H9 (cell line): ENCODE measurements around the gene LRP1-AS. TPM values are rescaled to one million over a fixed set of nuclear protein-coding genes. Genes with fewer than 3 reads are reported as not detected.

ENCODE experiments used
- DNase-seq: peaks from one replicate; pipeline ENCODE4 v3.0.0-alpha.2; 2017
- H2AFZ ChIP-seq: one replicate; pipeline ENCODE4 v1.6.1; 2013; ENCODE audit warnings: mild to moderate bottlenecking, low read length, control low read depth, moderate library complexity
- H2AK5ac ChIP-seq: 2 replicates; pipeline ENCODE4 v1.6.1; 2013; ENCODE audit warnings: low read length, control low read depth, mixed read lengths; ENCODE audit not compliant: insufficient read length
- H2BK120ac ChIP-seq: one replicate; pipeline ENCODE4 v1.6.1; 2013; ENCODE audit warnings: low read depth, mild to moderate bottlenecking, low read length, control low read depth, inconsistent platforms; ENCODE audit not compliant: poor library complexity, severe bottlenecking
- H2BK12ac ChIP-seq: 2 replicates; pipeline ENCODE4 v1.6.1; 2013; ENCODE audit warnings: low read length, control low read depth, mixed read lengths, low read depth; ENCODE audit not compliant: insufficient read length
- H2BK15ac ChIP-seq: 2 replicates; pipeline ENCODE4 v1.6.1; 2013; ENCODE audit warnings: low read depth, low read length, control low read depth
- H2BK20ac ChIP-seq: one replicate; pipeline ENCODE4 v1.6.1; 2013; ENCODE audit warnings: low read depth, mild to moderate bottlenecking, low read length, control low read depth, inconsistent platforms; ENCODE audit not compliant: poor library complexity, severe bottlenecking
- H2BK5ac ChIP-seq: 2 replicates; pipeline ENCODE4 v1.6.1; 2013; ENCODE audit warnings: low read length, control low read depth, mixed read lengths; ENCODE audit not compliant: insufficient read length
- H3K14ac ChIP-seq: 2 replicates; pipeline ENCODE4 v1.6.1; 2013; ENCODE audit warnings: low read length, control low read depth; ENCODE audit not compliant: insufficient read depth
- H3K18ac ChIP-seq: 2 replicates; pipeline ENCODE4 v1.6.1; 2013; ENCODE audit warnings: low read depth, mild to moderate bottlenecking, mixed read lengths, low read length, control low read depth; ENCODE audit not compliant: insufficient read length
- H3K23ac ChIP-seq: 2 replicates; pipeline ENCODE4 v1.6.1; 2013; ENCODE audit warnings: low read length, control low read depth, mixed read lengths, low read depth; ENCODE audit not compliant: insufficient read length
- H3K23me2 ChIP-seq: 2 replicates; pipeline ENCODE4 v1.6.1; 2013; ENCODE audit warnings: low read depth, mild to moderate bottlenecking, mixed read lengths, low read length, control low read depth; ENCODE audit not compliant: insufficient read length, poor library complexity, severe bottlenecking
- H3K27ac ChIP-seq: 2 replicates; pipeline ENCODE4 v1.5.1; 2013; ENCODE audit warnings: low read length, control low read depth, mixed read lengths, low read depth; ENCODE audit not compliant: insufficient read length
- H3K27me3 ChIP-seq: 2 replicates; pipeline ENCODE4 v1.6.1; 2013; ENCODE audit warnings: low read length, control low read depth, inconsistent platforms; ENCODE audit not compliant: insufficient read depth
- H3K4ac ChIP-seq: 2 replicates; pipeline ENCODE4 v1.6.1; 2013; ENCODE audit warnings: low read depth, mild to moderate bottlenecking, control low read depth, inconsistent platforms, low read length, moderate library complexity
- H3K4me1 ChIP-seq: 2 replicates; pipeline ENCODE4 v1.6.1; 2013; ENCODE audit warnings: low read length, control low read depth, inconsistent platforms; ENCODE audit not compliant: insufficient read depth
- H3K4me2 ChIP-seq: 2 replicates; pipeline ENCODE4 v1.6.1; 2013; ENCODE audit warnings: low read length, control low read depth, mixed read lengths; ENCODE audit not compliant: insufficient read length, insufficient read depth
- H3K56ac ChIP-seq: 2 replicates; pipeline ENCODE4 v1.6.1; 2013; ENCODE audit warnings: low read depth, mild to moderate bottlenecking, mixed read lengths, low read length, control low read depth; ENCODE audit not compliant: insufficient read length
- H3K79me1 ChIP-seq: 2 replicates; pipeline ENCODE4 v1.6.1; 2013; ENCODE audit warnings: low read depth, mild to moderate bottlenecking, moderate library complexity, low read length, control low read depth, inconsistent platforms; ENCODE audit not compliant: insufficient read depth, poor library complexity, severe bottlenecking
- H3K79me2 ChIP-seq: 2 replicates; pipeline ENCODE4 v1.6.1; 2013; ENCODE audit warnings: low read length, control low read depth, inconsistent platforms; ENCODE audit not compliant: insufficient read depth
- H3K9ac ChIP-seq: 2 replicates; pipeline ENCODE4 v1.6.1; 2013; ENCODE audit warnings: low read length, control low read depth, mixed read lengths; ENCODE audit not compliant: insufficient read length; ENCODE audit errors: extremely low read depth
- H3K9me3 ChIP-seq: one replicate; pipeline ENCODE4 v1.6.1; 2013; ENCODE audit warnings: low read depth, low read length, inconsistent platforms; ENCODE audit not compliant: control insufficient read depth
- H3T11ph ChIP-seq: one replicate; pipeline ENCODE4 v1.6.1; 2013; ENCODE audit warnings: mild to moderate bottlenecking, low read length, control low read depth, inconsistent platforms
- H4K20me1 ChIP-seq: one replicate; pipeline ENCODE4 v1.6.1; 2013; ENCODE audit not compliant: control insufficient read depth, insufficient read length, insufficient read depth
- H4K5ac ChIP-seq: 2 replicates; pipeline ENCODE4 v1.6.1; 2013; ENCODE audit warnings: low read depth, mild to moderate bottlenecking, mixed read lengths, low read length, control low read depth; ENCODE audit not compliant: insufficient read length
- H4K8ac ChIP-seq: replicated peaks from 2 replicates; pipeline ENCODE4 v1.6.1; 2013; ENCODE audit warnings: low read length, control low read depth, mixed read lengths, low read depth; ENCODE audit not compliant: insufficient read length
- H4K91ac ChIP-seq: 2 replicates; pipeline ENCODE4 v1.6.1; 2013; ENCODE audit warnings: low read depth, mild to moderate bottlenecking, moderate library complexity, mixed read lengths, low read length, control low read depth; ENCODE audit not compliant: insufficient read length
- H3K27ac Mint-ChIP-seq, 3 experiments: 2 replicates in 2 of 3; 3 replicates in 1 of 3; pipeline ENCODE4 v1.8.0; 2020 to 2021; ENCODE audit warnings: mixed read lengths in 3 of 3, mild to moderate bottlenecking in 1 of 3, moderate library complexity in 1 of 3
- H3K27me3 Mint-ChIP-seq: 2 replicates; pipeline ENCODE4 v1.8.0; 2021; ENCODE audit warnings: low read depth, mild to moderate bottlenecking, moderate library complexity, mixed read lengths
- H3K36me3 Mint-ChIP-seq, 3 experiments: 2 replicates in 2 of 3; 3 replicates in 1 of 3; pipeline ENCODE4 v1.8.0; 2020 to 2021; ENCODE audit warnings: low read depth in 3 of 3, mixed read lengths in 3 of 3; ENCODE audit not compliant: insufficient read depth in 1 of 3
- H3K4me1 Mint-ChIP-seq, 2 experiments: 2 replicates each; pipeline ENCODE4 v1.8.0; 2020; ENCODE audit warnings: mixed read lengths in 2 of 2
- H3K4me3 Mint-ChIP-seq, 2 experiments: 2 replicates in 1 of 2; 3 replicates in 1 of 2; pipeline ENCODE4 v1.8.0; 2020 to 2021; ENCODE audit warnings: mild to moderate bottlenecking in 2 of 2, mixed read lengths in 2 of 2, moderate library complexity in 1 of 2
- H3K9me3 Mint-ChIP-seq, 2 experiments: 2 replicates in 1 of 2; 3 replicates in 1 of 2; pipeline ENCODE4 v1.8.0; 2020; ENCODE audit warnings: mild to moderate bottlenecking in 2 of 2, mixed read lengths in 2 of 2, moderate library complexity in 1 of 2
- WGBS: extraction: QIAGEN DNeasy Blood & Tissue Kit; methylation state at CpG from one replicate; pipeline ENCODE4 v1.1.7; 2013; ENCODE audit warnings: missing lambda C conversion rate, low lambda C conversion rate, mixed read lengths; ENCODE audit not compliant: insufficient read length; ENCODE audit errors: extremely low coverage; 5-methylcytosine and 5-hydroxymethylcytosine counted together
- total RNA-seq: library from RNA; stranded (reverse); gene quantifications from 2 replicates; pipeline ENCODE4 v1.2.1, GENCODE V29; 2021
- TF ChIP-seq, protein P1 (sequence below): fragments of 200-600 bp; sonication (generic); conservative IDR thresholded peaks from 3 replicates; pipeline ENCODE4 v1.8.0; 2021; ENCODE audit warnings: antibody characterized with exemption, mild to moderate bottlenecking

LRP1-AS gene
- total RNA-seq, 1 experiment from 2014 or later, result not detected

DNA sequence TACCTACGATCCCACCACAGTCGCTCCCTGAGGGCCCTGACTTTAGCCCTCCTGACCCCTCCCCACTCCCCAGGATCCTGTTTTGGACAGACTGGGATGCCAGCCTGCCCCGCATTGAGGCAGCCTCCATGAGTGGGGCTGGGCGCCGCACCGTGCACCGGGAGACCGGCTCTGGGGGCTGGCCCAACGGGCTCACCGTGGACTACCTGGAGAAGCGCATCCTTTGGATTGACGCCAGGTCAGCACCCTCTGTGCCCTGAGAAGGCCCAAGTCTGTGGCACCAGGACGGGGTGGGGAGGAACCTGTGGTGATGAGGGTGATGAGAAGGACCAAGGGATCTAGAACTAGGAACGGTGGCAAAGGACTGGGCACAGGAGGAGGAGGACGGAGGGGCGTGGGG, 29.9 kb upstream of the LRP1-AS start:
- no peak overlapping the region for H2AK5ac ChIP-seq
- no peak for DNase-seq
- H3K4me1 Mint-ChIP-seq, result 0 out of 4 replicates have a peak, but pooled peaks cover 0 to 3% of the 10 kb centered on the region in 2 experiments
- no peaks in the 10 kb centered on the region for H3K27me3 ChIP-seq
- H3K23me2 ChIP-seq, result no peaks in the 10 kb centered on the region
- no peak overlapping the region for H2BK15ac ChIP-seq
- no peak overlapping the region for H3T11ph ChIP-seq
- H2BK120ac ChIP-seq, result no peak overlapping the region
- no peak overlapping the region for H3K14ac ChIP-seq
- H3K23ac ChIP-seq, result no peak overlapping the region
- peaks cover 47 to 86% (median 80%) of the 10 kb centered on the region in 3 experiments; a peak in 6 of 7 replicates for H3K36me3 Mint-ChIP-seq
- H3K4me2 ChIP-seq, result no peak overlapping the region
- no peak overlapping the region for H3K18ac ChIP-seq
- no peak overlapping the region for H3K27ac ChIP-seq
- H3K27ac Mint-ChIP-seq, result no peak overlapping the region
- H2BK20ac ChIP-seq, result no peak overlapping the region
- H3K9me3 Mint-ChIP-seq, result no peaks in the 10 kb centered on the region
- H4K91ac ChIP-seq, result no peak overlapping the region
- peaks cover 3% of the 10 kb centered on the region for H4K20me1 ChIP-seq
- no peak overlapping the region for H2AFZ ChIP-seq
- H3K9ac ChIP-seq, result no peak overlapping the region
- whole genome bisulfite sequencing, result no CpG with 5 or more reads among the region's 16 CpGs
- H3K4me1 ChIP-seq, result no peaks in the 10 kb centered on the region
- H2BK12ac ChIP-seq, result no peak overlapping the region
- H3K79me1 ChIP-seq, result no peaks in the 10 kb centered on the region
- no peaks in the 10 kb centered on the region for H3K79me2 ChIP-seq
- no peak overlapping the region for H3K4me3 Mint-ChIP-seq
- no peak overlapping the region for H3K4ac ChIP-seq
- H4K5ac ChIP-seq, result no peak overlapping the region
- no peak overlapping the region for H2BK5ac ChIP-seq
- no peak overlapping the region for H4K8ac ChIP-seq
- H3K27me3 Mint-ChIP-seq, result no peaks in the 10 kb centered on the region
- TF ChIP-seq, protein P1, sequence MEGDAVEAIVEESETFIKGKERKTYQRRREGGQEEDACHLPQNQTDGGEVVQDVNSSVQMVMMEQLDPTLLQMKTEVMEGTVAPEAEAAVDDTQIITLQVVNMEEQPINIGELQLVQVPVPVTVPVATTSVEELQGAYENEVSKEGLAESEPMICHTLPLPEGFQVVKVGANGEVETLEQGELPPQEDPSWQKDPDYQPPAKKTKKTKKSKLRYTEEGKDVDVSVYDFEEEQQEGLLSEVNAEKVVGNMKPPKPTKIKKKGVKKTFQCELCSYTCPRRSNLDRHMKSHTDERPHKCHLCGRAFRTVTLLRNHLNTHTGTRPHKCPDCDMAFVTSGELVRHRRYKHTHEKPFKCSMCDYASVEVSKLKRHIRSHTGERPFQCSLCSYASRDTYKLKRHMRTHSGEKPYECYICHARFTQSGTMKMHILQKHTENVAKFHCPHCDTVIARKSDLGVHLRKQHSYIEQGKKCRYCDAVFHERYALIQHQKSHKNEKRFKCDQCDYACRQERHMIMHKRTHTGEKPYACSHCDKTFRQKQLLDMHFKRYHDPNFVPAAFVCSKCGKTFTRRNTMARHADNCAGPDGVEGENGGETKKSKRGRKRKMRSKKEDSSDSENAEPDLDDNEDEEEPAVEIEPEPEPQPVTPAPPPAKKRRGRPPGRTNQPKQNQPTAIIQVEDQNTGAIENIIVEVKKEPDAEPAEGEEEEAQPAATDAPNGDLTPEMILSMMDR, result no peak
- H3K56ac ChIP-seq, result no peak overlapping the region
- H3K9me3 ChIP-seq, result no peaks in the 10 kb centered on the region
